ENCODE measurements around the gene SPRYD3.

GRCh38 chr12:53048780-53049401 lies 30.3 kb downstream of the SPRYD3 start:
- TF ChIP-seq POLR2AphosphoS5 (IDR thresholded peaks at IDR 0.05; ENCODE audit: low read depth, low read length) = no peak
- TF ChIP-seq, protein P1, sequence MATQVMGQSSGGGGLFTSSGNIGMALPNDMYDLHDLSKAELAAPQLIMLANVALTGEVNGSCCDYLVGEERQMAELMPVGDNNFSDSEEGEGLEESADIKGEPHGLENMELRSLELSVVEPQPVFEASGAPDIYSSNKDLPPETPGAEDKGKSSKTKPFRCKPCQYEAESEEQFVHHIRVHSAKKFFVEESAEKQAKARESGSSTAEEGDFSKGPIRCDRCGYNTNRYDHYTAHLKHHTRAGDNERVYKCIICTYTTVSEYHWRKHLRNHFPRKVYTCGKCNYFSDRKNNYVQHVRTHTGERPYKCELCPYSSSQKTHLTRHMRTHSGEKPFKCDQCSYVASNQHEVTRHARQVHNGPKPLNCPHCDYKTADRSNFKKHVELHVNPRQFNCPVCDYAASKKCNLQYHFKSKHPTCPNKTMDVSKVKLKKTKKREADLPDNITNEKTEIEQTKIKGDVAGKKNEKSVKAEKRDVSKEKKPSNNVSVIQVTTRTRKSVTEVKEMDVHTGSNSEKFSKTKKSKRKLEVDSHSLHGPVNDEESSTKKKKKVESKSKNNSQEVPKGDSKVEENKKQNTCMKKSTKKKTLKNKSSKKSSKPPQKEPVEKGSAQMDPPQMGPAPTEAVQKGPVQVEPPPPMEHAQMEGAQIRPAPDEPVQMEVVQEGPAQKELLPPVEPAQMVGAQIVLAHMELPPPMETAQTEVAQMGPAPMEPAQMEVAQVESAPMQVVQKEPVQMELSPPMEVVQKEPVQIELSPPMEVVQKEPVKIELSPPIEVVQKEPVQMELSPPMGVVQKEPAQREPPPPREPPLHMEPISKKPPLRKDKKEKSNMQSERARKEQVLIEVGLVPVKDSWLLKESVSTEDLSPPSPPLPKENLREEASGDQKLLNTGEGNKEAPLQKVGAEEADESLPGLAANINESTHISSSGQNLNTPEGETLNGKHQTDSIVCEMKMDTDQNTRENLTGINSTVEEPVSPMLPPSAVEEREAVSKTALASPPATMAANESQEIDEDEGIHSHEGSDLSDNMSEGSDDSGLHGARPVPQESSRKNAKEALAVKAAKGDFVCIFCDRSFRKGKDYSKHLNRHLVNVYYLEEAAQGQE (IDR thresholded peaks at IDR 0.05; ENCODE audit: insufficient read depth in 1 of 2, low read depth in 2 of 2, low read length in 2 of 2) = peak; percentile 71 to 86
